Ishikawa (cell line): Measurements from ENCODE around the gene AGPS.

Experiments
- NFIC ChIP-seq: IDR thresholded peaks from 2 replicates; pipeline ENCODE4 v1.6.1; 2012
- RAD21 ChIP-seq: IDR thresholded peaks from 2 replicates; pipeline ENCODE4 v1.6.1; 2012; ENCODE audit warnings: low read depth
- ZBTB7A ChIP-seq: IDR thresholded peaks from 2 replicates; pipeline ENCODE4 v1.6.1; 2012; ENCODE audit warnings: low read depth

DNA sequence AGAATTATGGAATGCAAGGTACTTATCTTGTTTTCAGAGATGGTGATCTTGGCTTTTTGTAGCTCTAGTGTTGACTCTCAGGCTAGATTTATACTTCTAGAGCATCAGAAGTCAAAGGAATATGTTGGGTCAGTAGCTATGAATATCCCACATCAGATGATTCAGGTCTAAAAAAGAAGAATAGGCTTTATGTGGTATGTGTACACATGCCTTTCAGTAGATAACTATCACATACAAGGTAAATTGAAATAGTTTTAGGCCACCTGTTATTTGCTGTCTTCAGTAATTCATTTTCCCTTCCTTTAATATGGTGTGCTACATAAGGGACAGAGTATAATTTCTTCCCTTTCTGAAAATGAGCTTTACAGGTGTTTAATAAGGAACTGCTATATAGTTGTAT is 142.4 kb downstream of the AGPS start:
- TF ChIP-seq NFIC (no peak), RAD21 (no peak), ZBTB7A (no peak)
